NB4 (cell line): Measurements from ENCODE around the gene NANOS2.

Experiments used
- DNase-seq: peaks from one replicate; pipeline ENCODE4 v3.0.0; 2010; ENCODE audit warnings: low read depth
- H3K4me3 ChIP-seq: one replicate; pipeline ENCODE4 v1.5.1; 2011; ENCODE audit warnings: mild to moderate bottlenecking, low read depth, low read length, moderate library complexity
- CTCF ChIP-seq: IDR thresholded peaks from one replicate; pipeline ENCODE4 v1.5.1; 2012; ENCODE audit warnings: low read depth, low read length
- MYC ChIP-seq: IDR thresholded peaks from 2 replicates; pipeline ENCODE4 v1.6.1; 2011; ENCODE audit warnings: low read depth, low read length
- POLR2A ChIP-seq: IDR thresholded peaks from 2 replicates; pipeline ENCODE4 v1.6.1; 2011; ENCODE audit warnings: mild to moderate bottlenecking; ENCODE audit not compliant: insufficient read length; ENCODE audit errors: extremely low read depth
- TF ChIP-seq, protein P1 (sequence below): IDR thresholded peaks from 2 replicates; pipeline ENCODE4 v1.6.1; 2011; ENCODE audit warnings: low read depth, low read length

The NANOS2 gene

GRCh38 chr19:45940515-45940805 is 25.9 kb upstream of the NANOS2 start:
- DNase-seq, result no peak
- TF ChIP-seq CTCF, result no peak
- TF ChIP-seq POLR2A, result no peak
- TF ChIP-seq MYC, result no peak
- TF ChIP-seq, protein P1, sequence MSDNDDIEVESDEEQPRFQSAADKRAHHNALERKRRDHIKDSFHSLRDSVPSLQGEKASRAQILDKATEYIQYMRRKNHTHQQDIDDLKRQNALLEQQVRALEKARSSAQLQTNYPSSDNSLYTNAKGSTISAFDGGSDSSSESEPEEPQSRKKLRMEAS, result no peak
- H3K4me3 ChIP-seq, result no peak overlapping the region

DNA sequence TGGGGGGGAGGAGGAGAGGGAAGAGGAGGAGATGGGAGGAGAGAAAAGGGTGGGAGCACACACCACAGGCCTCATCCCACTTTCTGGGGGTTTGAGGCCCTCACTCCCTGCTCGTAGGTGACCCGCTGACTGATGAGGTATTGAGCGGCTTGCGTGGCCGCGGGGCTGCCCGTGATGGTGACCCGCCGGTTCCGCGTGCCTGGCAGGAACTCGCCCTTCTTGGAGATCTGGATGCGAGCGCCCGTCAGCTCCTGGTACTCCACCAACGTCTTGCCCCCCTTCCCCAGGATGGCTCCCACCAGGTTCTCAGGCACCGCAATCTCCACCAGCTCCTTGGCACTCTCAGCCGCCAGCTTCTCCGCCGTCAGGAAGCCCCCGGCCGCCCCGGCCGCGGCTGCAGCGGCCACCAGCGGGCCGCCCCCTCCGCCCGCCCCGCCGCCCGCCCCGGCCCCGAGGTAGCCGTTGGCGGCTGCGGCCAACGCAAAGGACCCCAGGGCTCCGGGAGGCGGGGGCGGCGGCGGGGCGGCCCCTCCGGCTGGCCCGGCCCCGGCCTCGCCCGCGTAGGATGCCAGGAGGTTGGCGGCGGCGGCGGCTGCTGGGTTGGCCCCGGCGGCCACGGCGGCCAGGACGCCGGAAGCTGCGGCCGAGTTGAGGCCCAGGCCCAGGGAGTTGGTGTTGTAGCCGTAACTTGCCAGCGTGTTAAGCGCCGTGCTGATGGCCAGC is 25.4 kb upstream of the NANOS2 start:
- peak; percentile 50 for DNase-seq
- TF ChIP-seq POLR2A (no peak), CTCF (no peak), MYC (no peak)
- TF ChIP-seq, protein P1, result no peak
- H3K4me3 ChIP-seq, result no peak overlapping the region

DNA sequence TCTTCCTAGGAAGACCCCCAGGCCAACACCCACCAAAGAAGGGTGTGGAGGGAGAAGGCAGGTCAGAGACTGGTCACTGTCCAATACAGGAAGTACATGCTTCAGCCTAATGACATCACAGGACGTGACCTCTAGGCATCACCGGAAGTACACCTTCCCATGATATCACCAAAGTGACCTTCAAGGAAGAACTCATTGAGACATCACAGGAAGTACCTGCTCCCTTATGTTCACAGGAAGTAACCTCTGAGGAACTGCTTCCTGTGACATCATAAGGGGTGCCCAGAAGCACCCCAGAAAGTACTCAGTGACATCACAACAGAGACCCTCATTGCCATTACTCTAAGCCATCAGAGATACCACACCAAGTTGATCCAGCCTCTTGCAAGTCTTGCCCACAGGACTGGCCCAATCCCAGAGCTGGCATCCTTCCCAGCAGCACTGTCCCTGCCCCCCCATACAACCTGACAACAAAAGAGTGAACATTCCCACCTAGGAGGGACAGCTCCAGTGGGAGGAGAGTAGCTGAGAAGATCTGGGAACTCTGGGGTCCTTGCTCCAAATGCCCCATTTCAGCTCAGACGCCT is 24.2 kb upstream of the NANOS2 start:
- TF ChIP-seq MYC (no peak), CTCF (no peak), POLR2A (no peak)
- TF ChIP-seq, protein P1, result no peak
- no peak overlapping the region for H3K4me3 ChIP-seq
- DNase-seq, result peak; percentile 38

GRCh38 chr19:45935267-45935666 is 20.7 kb upstream of the NANOS2 start:
- TF ChIP-seq POLR2A (no peak), MYC (no peak), CTCF (no peak)
- TF ChIP-seq, protein P1, result no peak
- H3K4me3 ChIP-seq, result no peak overlapping the region
- no peak for DNase-seq

- DNase-seq, result no peak
- no peak overlapping the region for H3K4me3 ChIP-seq
- no peak for TF ChIP-seq CTCF
- no peak for TF ChIP-seq POLR2A
- TF ChIP-seq, protein P1, result no peak
- TF ChIP-seq MYC, result no peak
Observed at GRCh38 chr19:45934551-45935230, 20.1 kb upstream of the NANOS2 start.
